OCI-LY3 (cell line): ENCODE data around the gene SUN5.

ENCODE experiments used
- H2AFZ ChIP-seq: fragments of 200-600, 300-600 bp; shearing (Covaris generic); 2 replicates; pipeline ENCODE4 v1.6.0; 2014; ENCODE audit warnings: antibody characterized with exemption, low read depth, low read length
- H3K27ac ChIP-seq: fragments of 200-600, 300-600 bp; sonication (generic); 2 replicates; pipeline ENCODE4 v1.5.1; 2014; ENCODE audit warnings: mild to moderate bottlenecking, low read length, moderate library complexity, mixed read lengths
- H3K27me3 ChIP-seq: fragments of 200-600, 300-600 bp; sonication (generic); 2 replicates; pipeline ENCODE4 v1.6.1; 2014; ENCODE audit warnings: low read depth, low read length, mixed read lengths
- H3K36me3 ChIP-seq: fragments of 200-600, 300-600 bp; sonication (generic); replicated peaks from 2 replicates; pipeline ENCODE3; 2014; ENCODE audit warnings: low read depth, low read length, mixed read lengths
- H3K4me1 ChIP-seq: fragments of 300-600, 200-600 bp; sonication (generic); 2 replicates; pipeline ENCODE4 v1.6.1; 2014; ENCODE audit warnings: low read length, mixed read lengths
- H3K4me2 ChIP-seq: fragments of 200-600, 300-600 bp; sonication (generic); 2 replicates; pipeline ENCODE4 v1.6.1; 2014; ENCODE audit warnings: low read length, mixed read lengths
- H3K4me3 ChIP-seq: fragments of 300-600, 200-600 bp; sonication (generic); 2 replicates; pipeline ENCODE4 v1.5.1; 2014; ENCODE audit warnings: antibody characterized with exemption, mild to moderate bottlenecking, low read length, moderate library complexity
- H3K79me2 ChIP-seq: fragments of 300-600, 200-600 bp; shearing (Covaris generic); 2 replicates; pipeline ENCODE4 v1.6.1; 2014; ENCODE audit warnings: mild to moderate bottlenecking, low read length, mixed read lengths
- H3K9ac ChIP-seq: fragments of 300-600, 200-600 bp; shearing (Covaris generic); 2 replicates; pipeline ENCODE4 v1.6.0; 2014; ENCODE audit warnings: mild to moderate bottlenecking, low read length, moderate library complexity
- H3K9me3 ChIP-seq: fragments of 200-600, 300-600 bp; shearing (Covaris generic); 2 replicates; pipeline ENCODE4 v1.6.1; 2014; ENCODE audit warnings: low read length, mixed read lengths; ENCODE audit not compliant: insufficient read depth
- H4K20me1 ChIP-seq: fragments of 200-600, 300-600 bp; sonication (generic); 2 replicates; pipeline ENCODE4 v1.6.1; 2016; ENCODE audit warnings: low read length, mixed read lengths; ENCODE audit not compliant: insufficient read depth
- EZH2phosphoT487 ChIP-seq: fragments of 200-600 bp; shearing (Covaris generic); IDR thresholded peaks from 2 replicates; pipeline ENCODE4 v1.6.1; 2018; ENCODE audit warnings: antibody characterized with exemption, mixed run types, low read depth
- TF ChIP-seq, protein P1 (sequence below): fragments of 200-600, 300-600 bp; sonication (generic); IDR thresholded peaks from 2 replicates; pipeline ENCODE4 v1.5.1; 2014; ENCODE audit warnings: antibody characterized with exemption, low read length, low read depth

Gene SUN5

GRCh38 chr20:32991792-32992641, 12.2 kb downstream of the SUN5 start:
- peaks cover 4% of the 10 kb centered on the region; the same call in 1 of the 2 replicates for H3K9me3 ChIP-seq
- H3K4me3 ChIP-seq = no peak overlapping the region; the same call in 1 of the 2 replicates
- H3K4me1 ChIP-seq = peaks cover 31% of the 10 kb centered on the region
- H3K79me2 ChIP-seq = no peaks in the 10 kb centered on the region
- H2AFZ ChIP-seq = peak overlapping the region; percentile 16; the same call in 1 of the 2 replicates
- no peak overlapping the region for H3K27ac ChIP-seq
- H3K27me3 ChIP-seq = no peaks in the 10 kb centered on the region
- no peak overlapping the region for H3K9ac ChIP-seq
- H3K36me3 ChIP-seq = no peaks in the 10 kb centered on the region
- H4K20me1 ChIP-seq = no peaks in the 10 kb centered on the region
- no peak for TF ChIP-seq EZH2phosphoT487
- TF ChIP-seq, protein P1, sequence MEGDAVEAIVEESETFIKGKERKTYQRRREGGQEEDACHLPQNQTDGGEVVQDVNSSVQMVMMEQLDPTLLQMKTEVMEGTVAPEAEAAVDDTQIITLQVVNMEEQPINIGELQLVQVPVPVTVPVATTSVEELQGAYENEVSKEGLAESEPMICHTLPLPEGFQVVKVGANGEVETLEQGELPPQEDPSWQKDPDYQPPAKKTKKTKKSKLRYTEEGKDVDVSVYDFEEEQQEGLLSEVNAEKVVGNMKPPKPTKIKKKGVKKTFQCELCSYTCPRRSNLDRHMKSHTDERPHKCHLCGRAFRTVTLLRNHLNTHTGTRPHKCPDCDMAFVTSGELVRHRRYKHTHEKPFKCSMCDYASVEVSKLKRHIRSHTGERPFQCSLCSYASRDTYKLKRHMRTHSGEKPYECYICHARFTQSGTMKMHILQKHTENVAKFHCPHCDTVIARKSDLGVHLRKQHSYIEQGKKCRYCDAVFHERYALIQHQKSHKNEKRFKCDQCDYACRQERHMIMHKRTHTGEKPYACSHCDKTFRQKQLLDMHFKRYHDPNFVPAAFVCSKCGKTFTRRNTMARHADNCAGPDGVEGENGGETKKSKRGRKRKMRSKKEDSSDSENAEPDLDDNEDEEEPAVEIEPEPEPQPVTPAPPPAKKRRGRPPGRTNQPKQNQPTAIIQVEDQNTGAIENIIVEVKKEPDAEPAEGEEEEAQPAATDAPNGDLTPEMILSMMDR = peak; percentile 18
- peak overlapping the region; percentile 48 for H3K4me2 ChIP-seq

DNA sequence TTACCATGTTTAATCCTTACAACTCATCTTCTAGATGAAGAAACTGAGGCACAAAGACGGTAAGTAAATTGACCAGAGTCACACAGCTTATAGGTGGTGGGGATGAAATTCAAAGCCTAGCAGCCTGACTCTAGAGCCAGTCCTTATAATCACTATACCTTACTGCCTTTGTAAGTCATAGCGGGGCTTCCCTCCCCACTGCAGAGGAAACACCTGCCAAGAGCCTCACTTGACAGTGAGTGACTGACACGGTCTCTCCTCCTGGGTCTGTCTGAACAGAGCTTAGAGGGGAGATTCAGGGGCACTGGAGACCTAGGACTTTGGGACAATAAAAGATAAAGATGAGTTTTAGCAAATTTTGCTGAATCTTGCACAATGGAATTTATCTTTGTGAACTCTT, 12.8 kb downstream of the SUN5 start:
- Histone ChIP-seq H2AFZ (peak overlapping the region; percentile 16; the same call in 1 of the 2 replicates), H3K36me3 (no peaks in the 10 kb centered on the region), H3K27me3 (no peaks in the 10 kb centered on the region), H4K20me1 (no peaks in the 10 kb centered on the region), H3K79me2 (no peaks in the 10 kb centered on the region), H3K9me3 (peaks cover 4% of the 10 kb centered on the region; the same call in 1 of the 2 replicates), H3K4me1 (peaks cover 26% of the 10 kb centered on the region), H3K27ac (no peak overlapping the region), H3K4me2 (peak overlapping the region; percentile 48), H3K4me3 (no peak overlapping the region; the same call in 1 of the 2 replicates), H3K9ac (no peak overlapping the region)
- no peak for TF ChIP-seq EZH2phosphoT487
- TF ChIP-seq, protein P1 = no peak

DNA sequence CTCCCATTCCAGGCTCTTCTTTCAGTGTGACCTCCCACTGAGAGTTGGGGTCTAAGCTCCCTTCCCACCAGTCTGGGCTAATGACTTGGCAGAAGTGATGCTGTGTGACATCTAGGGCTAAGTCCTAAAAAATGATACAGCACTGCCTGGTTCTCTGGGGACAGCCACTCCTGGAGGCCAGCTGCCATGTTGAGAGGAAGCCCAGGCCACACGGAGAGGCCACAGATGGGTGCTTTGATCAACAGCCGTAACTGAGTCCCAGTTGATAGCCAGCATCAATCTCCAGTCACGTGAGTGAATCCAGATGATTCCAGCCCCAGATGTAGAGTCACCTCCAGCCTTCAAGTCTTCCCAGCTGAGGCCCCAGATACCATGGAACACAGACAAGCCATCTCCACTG, 13.8 kb downstream of the SUN5 start:
- Histone ChIP-seq H3K79me2 (no peaks in the 10 kb centered on the region), H2AFZ (no peak overlapping the region), H3K27me3 (no peaks in the 10 kb centered on the region), H3K27ac (no peak overlapping the region), H3K4me2 (no peak overlapping the region), H3K4me1 (peaks cover 26% of the 10 kb centered on the region), H3K9ac (no peak overlapping the region), H3K9me3 (peaks cover 2% of the 10 kb centered on the region; the same call in 1 of the 2 replicates), H3K36me3 (no peaks in the 10 kb centered on the region), H4K20me1 (no peaks in the 10 kb centered on the region), H3K4me3 (no peak overlapping the region)
- TF ChIP-seq, protein P1 = no peak
- no peak for TF ChIP-seq EZH2phosphoT487

GRCh38 chr20:32989507-32990283, 14.5 kb downstream of the SUN5 start:
- no peaks in the 10 kb centered on the region for H3K36me3 ChIP-seq
- no peaks in the 10 kb centered on the region for H3K9me3 ChIP-seq
- no peak overlapping the region for H3K27ac ChIP-seq
- no peak overlapping the region for H3K4me3 ChIP-seq
- no peak overlapping the region for H3K9ac ChIP-seq
- no peaks in the 10 kb centered on the region for H3K79me2 ChIP-seq
- no peak overlapping the region for H3K4me2 ChIP-seq
- H4K20me1 ChIP-seq = no peaks in the 10 kb centered on the region
- peaks cover 26% of the 10 kb centered on the region for H3K4me1 ChIP-seq
- no peaks in the 10 kb centered on the region for H3K27me3 ChIP-seq
- TF ChIP-seq EZH2phosphoT487 = no peak
- TF ChIP-seq, protein P1 = no peak
- H2AFZ ChIP-seq = no peak overlapping the region
